ENCODE measurements around the gene PLEKHM3. TPM values are rescaled to one million over a fixed set of nuclear protein-coding genes. Genes with fewer than 3 reads are reported as not detected.
"Not testable (repeated sequence)": the region's sequence is repeated elsewhere in the genome, so short reads cannot be mapped to it uniquely, and the experiment has no call there.

The PLEKHM3 gene
- total RNA-seq, 2 experiments from 2014 or later: 11.3 to 11.6 TPM

GRCh38 chr2:208025814-208026184 is 472 bp upstream of the PLEKHM3 start:
- Histone ChIP-seq H3K27me3 (ENCODE audit: control insufficient read depth in 1 of 2, insufficient read depth in 2 of 2, low read length in 2 of 2) (no peaks in the 10 kb centered on the region), H3K4me1 (ENCODE audit: insufficient read depth, low read length) (peaks cover 10% of the 10 kb centered on the region), H3K27ac (ENCODE audit: low read depth in 1 of 2, low read length in 2 of 2) (peak overlapping the region; percentile 58 to 63), H3K4me3 (ENCODE audit: low read length) (peak overlapping the region; percentile 82), H3K9me3 (ENCODE audit: control insufficient read depth in 1 of 2, insufficient read depth in 1 of 2, low read length in 2 of 2) (no peaks in the 10 kb centered on the region), H3K36me3 (ENCODE audit: insufficient read depth, low read length) (no peaks in the 10 kb centered on the region)
- peak; percentile 45 for ATAC-seq (ENCODE audit: poor library complexity)
- intact Hi-C loops (cut with DNase I, micrococcal nuclease): loop anchor here (5.0 to 10.0 kb wide), 5 partner anchors 227 to 1263 kb away; partner anchors contain the start of genes CCNYL1 (in 1 of the 2), CREB1 (in 1 of the 2) and METTL21A (in 1 of the 2)
- CTCF ChIA-PET: interaction anchor here (1.3 kb wide), 1 partner anchor 400 kb away, joined by 5 read pairs; the partner anchor contains the start of gene METTL21A
- peak; percentile 1 to 53 (median 17) for DNase-seq
- Mint-ChIP-seq H3K4me1 (ENCODE audit: low read depth) (peaks cover 21% of the 10 kb centered on the region), H3K36me3 (ENCODE audit: low read depth) (peaks cover 8% of the 10 kb centered on the region), H3K9me3 (no peaks in the 10 kb centered on the region), H3K4me3 (peak overlapping the region; percentile 89), H3K27me3 (no peaks in the 10 kb centered on the region), H3K27ac (peak overlapping the region; percentile 92)
- no peak for TF ChIP-seq CTCF (IDR thresholded peaks at IDR 0.05)
- POLR2A ChIA-PET: interaction anchor here (0.8 to 3.2 kb wide), 8 partner anchors 11 to 1261 kb away, joined by 3 to 19 read pairs (median 4); partner anchors contain the start of genes CCNYL1, CREB1, FASTKD2 and MDH1B

GRCh38 chr2:208024091-208024490 is 1.2 kb downstream of the PLEKHM3 start:
- DNase-seq (no peak), ATAC-seq (ENCODE audit: poor library complexity) (no peak)
- H3K27ac ChIP-seq (ENCODE audit: low read depth in 1 of 2, low read length in 2 of 2): no peak overlapping the region
- no peak overlapping the region for H3K4me3 ChIP-seq (ENCODE audit: low read length)
- ChIA-PET POLR2A (interaction anchor here (0.6 to 2.5 kb wide), 3 partner anchors 16 to 494 kb away, joined by 3 to 15 read pairs (median 9); partner anchors contain the start of genes CCNYL1 and CREB1), CTCF (interaction anchor here (1.0 kb wide), 1 partner anchor 23 kb away, joined by 3 read pairs; no protein-coding TSS in a partner anchor)
- intact Hi-C loops (cut with DNase I, micrococcal nuclease): loop anchor here in 1 of 2 experiments (10.0 kb wide), 1 partner anchor 499 kb away; the partner anchor contains the start of gene CREB1
- H3K27me3 Mint-ChIP-seq: no peaks in the 10 kb centered on the region
- H3K27ac Mint-ChIP-seq: no peak overlapping the region
- H3K4me1 ChIP-seq (ENCODE audit: insufficient read depth, low read length): peaks cover 10% of the 10 kb centered on the region
- no peaks in the 10 kb centered on the region for H3K36me3 ChIP-seq (ENCODE audit: insufficient read depth, low read length)
- TF ChIP-seq CTCF (IDR thresholded peaks at IDR 0.05): no peak
- H3K4me3 Mint-ChIP-seq: peak overlapping the region; percentile 46
- peaks cover 29% of the 10 kb centered on the region for H3K4me1 Mint-ChIP-seq (ENCODE audit: low read depth)
- no peaks in the 10 kb centered on the region for H3K9me3 Mint-ChIP-seq
- no peaks in the 10 kb centered on the region for H3K27me3 ChIP-seq (ENCODE audit: control insufficient read depth in 1 of 2, insufficient read depth in 2 of 2, low read length in 2 of 2)
- peaks cover 16% of the 10 kb centered on the region for H3K36me3 Mint-ChIP-seq (ENCODE audit: low read depth)
- H3K9me3 ChIP-seq (ENCODE audit: control insufficient read depth in 1 of 2, insufficient read depth in 1 of 2, low read length in 2 of 2): no peaks in the 10 kb centered on the region

GRCh38 chr2:208020253-208020652 is 5.1 kb downstream of the PLEKHM3 start:
- Mint-ChIP-seq H3K9me3 (no peaks in the 10 kb centered on the region), H3K4me3 (no peak overlapping the region), H3K4me1 (ENCODE audit: low read depth) (peaks cover 39% of the 10 kb centered on the region), H3K27ac (no peak overlapping the region), H3K36me3 (ENCODE audit: low read depth) (peaks cover 12% of the 10 kb centered on the region), H3K27me3 (no peaks in the 10 kb centered on the region)
- Histone ChIP-seq H3K27ac (ENCODE audit: low read depth in 1 of 2, low read length in 2 of 2) (no peak overlapping the region), H3K36me3 (ENCODE audit: insufficient read depth, low read length) (no peaks in the 10 kb centered on the region), H3K9me3 (ENCODE audit: control insufficient read depth in 1 of 2, insufficient read depth in 1 of 2, low read length in 2 of 2) (no peaks in the 10 kb centered on the region), H3K4me1 (ENCODE audit: insufficient read depth, low read length) (peaks cover 6% of the 10 kb centered on the region), H3K4me3 (ENCODE audit: low read length) (no peak overlapping the region), H3K27me3 (ENCODE audit: control insufficient read depth in 1 of 2, insufficient read depth in 2 of 2, low read length in 2 of 2) (no peaks in the 10 kb centered on the region)
- ChIA-PET CTCF (no interaction called here), POLR2A (interaction anchor here (1.0 kb wide), 1 partner anchor 21 kb away, joined by 3 read pairs; no protein-coding TSS in a partner anchor)
- no peak for DNase-seq
- TF ChIP-seq CTCF (IDR thresholded peaks at IDR 0.05): no peak
- intact Hi-C loops (cut with DNase I, micrococcal nuclease): loop anchor here in 1 of 2 experiments (10.0 kb wide), 1 partner anchor 495 kb away; the partner anchor contains the start of gene CREB1
- ATAC-seq (ENCODE audit: poor library complexity): no peak

GRCh38 chr2:208018124-208018712 is 7.1 kb downstream of the PLEKHM3 start:
- intact Hi-C loops (cut with DNase I, micrococcal nuclease); POLR2A ChIA-PET; H3K27ac ChIP-seq (ENCODE audit: low read depth in 1 of 2, low read length in 2 of 2); H3K27ac Mint-ChIP-seq; H3K4me1 ChIP-seq (ENCODE audit: insufficient read depth, low read length); DNase-seq; H3K4me3 Mint-ChIP-seq; H3K27me3 Mint-ChIP-seq; H3K27me3 ChIP-seq (ENCODE audit: control insufficient read depth in 1 of 2, insufficient read depth in 2 of 2, low read length in 2 of 2); H3K9me3 ChIP-seq (ENCODE audit: control insufficient read depth in 1 of 2, insufficient read depth in 1 of 2, low read length in 2 of 2); H3K4me3 ChIP-seq (ENCODE audit: low read length); ATAC-seq (ENCODE audit: poor library complexity); H3K9me3 Mint-ChIP-seq; H3K36me3 ChIP-seq (ENCODE audit: insufficient read depth, low read length): not testable (repeated sequence)
- CTCF ChIA-PET: interaction anchor here (1.6 kb wide), 1 partner anchor 22 kb away, joined by 4 read pairs; no protein-coding TSS in a partner anchor
- Mint-ChIP-seq H3K36me3 (ENCODE audit: low read depth) (peaks cover 12% of the 10 kb centered on the region), H3K4me1 (ENCODE audit: low read depth) (peaks cover 36% of the 10 kb centered on the region)

All from CD4-positive, alpha-beta T cell (primary cell).